EH (cell line): ENCODE results near the gene CDYL.
A peak's percentile ranks its signal among the peaks of the same experiment; 100 is the strongest.

Source experiments
- DNase-seq: peaks from one replicate; pipeline ENCODE4 v3.0.0-alpha.2; 2015; ENCODE audit warnings: low read depth

Gene CDYL

DNA sequence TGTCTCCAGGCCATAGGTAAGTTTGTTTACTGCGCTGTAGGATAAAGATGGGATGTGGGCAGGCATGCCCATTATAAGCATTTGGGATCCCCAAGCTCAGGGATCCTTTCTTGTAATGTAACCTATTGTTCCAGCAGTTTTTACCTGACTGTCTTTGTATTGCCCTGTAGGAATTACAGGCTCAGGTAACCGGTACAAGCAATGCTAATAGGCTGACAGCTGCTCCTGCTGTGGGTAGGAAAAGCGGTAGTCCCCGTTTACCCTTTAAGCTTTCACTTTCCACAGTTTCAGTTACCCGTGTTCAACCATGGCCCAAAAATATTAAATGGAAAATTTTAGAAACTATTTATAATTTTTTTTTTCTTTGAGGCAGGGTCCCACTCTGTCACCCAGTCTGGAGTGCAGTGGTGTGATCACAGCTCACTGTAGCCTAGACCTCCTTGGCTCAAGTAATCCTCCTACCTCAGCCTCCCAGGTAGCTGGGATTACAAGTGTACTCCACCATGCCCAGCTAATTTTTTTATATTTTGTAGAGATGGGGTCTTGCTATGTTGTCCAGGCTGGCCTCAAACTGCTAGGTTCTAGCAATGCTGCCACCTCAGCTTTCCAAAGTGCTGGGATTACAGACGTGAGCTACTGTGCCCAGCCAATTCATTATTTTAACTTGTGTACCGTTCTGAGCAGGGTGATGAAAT is 108.6 kb downstream of the CDYL start:
- no peak for DNase-seq

DNA sequence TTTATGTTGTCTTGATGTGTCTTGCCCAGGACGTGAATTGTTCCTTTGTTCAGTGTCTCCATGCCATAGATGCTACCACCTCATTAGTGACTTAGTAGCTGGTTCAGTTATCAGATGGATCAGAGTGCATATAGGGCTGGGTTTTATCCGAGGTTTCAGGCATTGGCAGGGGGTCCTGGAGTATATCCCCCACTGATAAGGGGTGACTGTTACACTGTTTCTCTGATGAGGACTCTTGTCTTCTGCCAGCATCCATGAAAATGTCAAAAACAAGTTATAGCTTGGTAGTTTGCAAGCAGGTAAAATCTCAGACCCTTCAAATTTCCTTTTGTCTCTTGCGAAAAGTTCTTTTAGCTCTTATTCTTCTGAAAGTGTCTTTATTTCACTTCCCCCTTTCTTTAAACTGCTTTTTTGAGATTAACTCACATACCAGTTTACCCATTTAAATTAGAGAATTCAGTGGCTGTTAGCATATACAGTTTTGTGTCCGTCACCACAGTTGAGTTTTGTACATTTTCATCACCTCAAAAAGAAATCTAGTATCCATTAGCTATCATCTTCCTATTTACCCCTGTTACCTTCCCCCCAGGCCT is 109.2 kb downstream of the CDYL start:
- no peak for DNase-seq

DNA sequence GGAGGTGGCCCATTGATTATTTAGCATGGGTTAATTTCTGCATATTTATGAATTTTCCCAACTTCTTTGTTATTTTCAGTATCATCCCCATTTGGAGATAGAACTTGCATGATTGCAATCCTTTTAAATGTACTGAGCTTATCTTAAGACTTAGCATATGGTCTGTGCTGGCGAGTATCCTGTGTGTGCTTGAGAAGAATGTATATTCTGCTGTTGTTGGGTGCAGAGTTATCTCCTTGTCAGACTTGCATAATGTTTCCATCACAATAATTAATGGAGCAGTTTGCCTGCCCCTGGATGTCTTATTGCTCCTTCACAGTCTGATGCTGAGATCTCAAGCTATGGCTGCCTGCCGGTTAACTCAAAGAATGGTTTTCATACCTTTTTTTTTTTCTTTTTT is 112.6 kb downstream of the CDYL start:
- DNase-seq = no peak

DNA sequence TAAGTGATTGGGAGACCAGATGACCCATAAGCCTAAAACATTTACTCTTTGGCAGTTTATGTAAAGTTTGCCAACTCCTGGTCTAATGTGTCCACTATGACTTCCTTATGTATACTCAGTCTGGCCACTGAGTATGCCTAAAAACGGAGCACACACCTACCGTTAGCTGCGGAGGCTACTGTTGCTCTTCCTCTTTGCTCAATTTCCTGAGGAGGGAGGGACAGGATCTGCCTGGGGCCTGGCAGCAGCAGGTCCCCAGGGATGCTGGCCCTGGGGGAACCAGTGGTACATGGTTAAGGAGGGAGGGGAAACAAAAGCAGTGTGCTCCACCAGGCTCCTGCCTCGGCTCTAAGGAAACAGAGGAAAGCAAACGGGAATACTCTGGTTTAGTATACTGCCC is 113.5 kb downstream of the CDYL start:
- no peak for DNase-seq

DNA sequence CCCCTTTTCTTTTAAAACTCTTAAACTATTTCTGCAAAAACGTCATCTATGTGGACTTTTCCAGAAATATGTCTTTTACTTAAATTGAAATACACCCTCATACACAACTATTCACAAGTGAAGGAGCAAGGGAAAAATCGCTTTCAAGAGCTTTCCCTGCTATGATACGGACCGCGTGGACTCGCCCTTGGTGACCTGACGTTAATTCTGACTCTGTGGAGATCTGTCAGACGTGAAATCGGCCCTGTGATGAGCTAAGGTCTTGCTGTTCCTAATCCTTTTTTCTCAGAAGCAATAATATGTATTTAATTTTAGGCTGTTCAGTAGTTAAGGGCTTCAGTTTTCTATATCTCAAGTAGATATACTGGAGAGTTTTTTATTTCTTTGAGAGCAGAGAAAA is 114.0 kb downstream of the CDYL start:
- no peak for DNase-seq

DNA sequence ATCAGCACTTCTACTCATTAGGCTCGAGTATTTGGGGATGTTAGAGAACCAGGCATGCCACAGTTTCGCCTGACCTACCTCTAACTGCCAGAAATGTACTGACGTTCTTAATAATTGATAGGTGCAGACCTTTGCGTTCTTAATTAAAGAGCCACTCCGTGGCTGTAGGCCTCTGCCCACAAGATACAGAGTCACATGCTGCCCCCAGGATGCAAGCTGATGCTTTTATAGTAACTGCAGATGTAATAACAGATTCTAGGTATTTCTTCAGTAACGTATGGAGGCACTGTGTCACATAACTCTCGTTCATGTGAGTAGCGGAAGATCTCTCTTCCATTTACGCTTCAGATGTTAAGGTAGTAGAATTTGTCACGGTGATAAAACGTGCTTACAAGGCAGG is 114.4 kb downstream of the CDYL start:
- DNase-seq = no peak

DNA sequence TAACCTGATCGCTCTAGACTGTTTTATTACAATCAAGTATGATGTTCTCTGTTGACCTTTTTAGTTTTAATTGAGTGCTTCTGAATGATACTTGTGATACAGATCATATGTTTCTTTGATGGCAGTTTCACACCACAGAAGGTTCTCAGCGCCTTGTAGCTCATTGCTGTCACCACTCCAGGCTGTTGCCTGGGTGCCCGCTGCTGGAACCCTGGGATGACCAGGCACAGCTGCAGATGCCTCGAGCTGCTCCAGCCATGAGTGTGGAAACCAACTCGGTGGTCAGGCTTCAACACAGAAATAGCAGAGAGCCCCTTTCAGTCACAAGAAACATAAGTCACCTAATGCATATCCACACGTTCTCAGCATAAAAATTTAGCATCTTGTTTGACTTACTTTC is 114.9 kb downstream of the CDYL start:
- DNase-seq = no peak

DNA sequence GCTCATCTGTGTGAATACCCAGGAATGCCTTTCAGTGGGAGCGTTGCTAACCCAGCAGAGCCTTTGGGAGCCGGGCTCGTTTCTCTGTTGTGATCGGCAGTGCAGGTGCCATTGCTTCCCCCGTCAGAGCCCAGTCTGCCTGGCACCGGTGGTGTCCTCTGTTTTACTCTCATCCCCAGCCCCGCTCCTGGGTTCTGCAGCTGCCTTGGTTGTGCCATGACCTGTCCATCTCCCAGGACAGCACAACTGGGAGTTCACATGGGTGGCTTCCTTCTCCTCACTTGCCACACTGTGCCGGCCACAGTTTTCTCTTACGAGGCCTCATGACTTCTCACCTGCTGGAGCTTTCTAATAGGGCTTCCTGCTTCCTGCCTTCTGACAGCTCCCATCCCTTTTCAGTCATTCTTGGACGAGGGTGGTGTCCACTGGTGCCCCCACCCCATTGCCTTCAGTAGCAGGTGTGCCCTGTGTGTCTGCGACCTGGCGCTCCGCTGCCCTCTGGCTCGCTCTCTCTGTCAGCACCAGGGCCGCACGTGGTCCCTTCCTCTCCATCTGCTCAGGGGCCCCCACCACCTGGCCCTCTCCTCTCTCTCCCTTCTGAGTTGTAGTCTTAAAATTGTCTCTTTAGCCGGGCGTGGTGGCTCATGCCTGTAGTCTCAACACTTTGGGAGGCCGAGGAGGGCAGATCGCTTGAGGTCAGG is 116.7 kb downstream of the CDYL start:
- DNase-seq = no peak

DNA sequence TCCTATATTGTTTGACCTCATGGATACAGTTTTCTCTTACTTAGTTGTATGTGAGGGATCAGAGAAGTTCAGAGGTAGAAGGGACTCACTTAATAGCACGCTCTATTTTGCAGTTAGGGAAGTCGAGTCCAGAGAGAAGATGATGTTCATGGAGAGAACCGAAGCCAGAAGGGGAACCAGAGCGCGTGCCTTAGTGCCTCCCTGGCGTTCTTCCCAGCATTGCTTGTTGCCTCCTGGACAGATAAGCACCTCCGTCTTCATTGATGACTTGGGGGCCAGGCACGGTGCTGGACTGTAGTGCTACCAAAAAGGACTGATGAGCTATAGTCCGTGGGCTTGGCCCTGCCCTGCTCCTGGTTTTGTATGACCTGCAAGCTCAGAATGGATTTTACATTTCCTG is 117.8 kb downstream of the CDYL start:
- DNase-seq = no peak

DNA sequence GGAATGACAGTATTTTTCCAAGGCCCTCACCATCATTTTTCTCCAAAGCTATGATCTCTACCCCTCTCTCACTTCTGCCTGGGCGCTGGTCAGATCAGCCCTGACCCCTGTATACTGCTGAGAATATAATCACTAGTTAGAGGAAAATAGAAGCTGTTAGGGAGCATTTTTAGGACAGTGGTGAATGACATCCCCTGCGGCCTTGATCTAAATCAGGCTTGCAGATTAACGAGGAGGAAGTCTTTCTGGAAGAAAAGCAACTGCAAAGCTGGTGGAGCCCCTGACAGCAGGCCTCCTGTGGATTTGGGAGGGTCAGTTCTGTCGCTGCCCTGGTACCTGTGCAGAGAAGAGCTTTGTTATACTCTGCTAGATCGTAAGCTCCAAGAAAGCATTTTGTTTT is 119.8 kb downstream of the CDYL start:
- DNase-seq = no peak

DNA sequence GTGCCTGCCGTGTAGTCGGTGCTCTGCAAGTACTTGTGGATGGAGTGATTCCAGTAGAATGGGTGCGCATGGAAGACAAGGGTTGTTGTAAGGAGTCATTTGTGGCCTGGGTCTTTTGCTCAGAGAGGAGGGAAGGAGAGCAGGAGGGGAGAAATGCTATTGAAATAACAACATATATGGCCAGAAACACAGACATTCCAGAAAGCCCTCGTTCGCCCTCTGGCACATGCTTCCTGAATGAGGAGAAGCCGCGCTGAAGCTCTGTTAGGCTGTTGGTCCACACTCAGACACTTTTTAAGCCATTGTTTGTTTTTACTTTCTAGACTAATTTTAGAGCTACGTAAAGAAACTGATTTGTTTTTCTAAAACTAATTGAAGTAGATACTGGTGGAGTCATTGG is 120.2 kb downstream of the CDYL start:
- peak; percentile 52 for DNase-seq

DNA sequence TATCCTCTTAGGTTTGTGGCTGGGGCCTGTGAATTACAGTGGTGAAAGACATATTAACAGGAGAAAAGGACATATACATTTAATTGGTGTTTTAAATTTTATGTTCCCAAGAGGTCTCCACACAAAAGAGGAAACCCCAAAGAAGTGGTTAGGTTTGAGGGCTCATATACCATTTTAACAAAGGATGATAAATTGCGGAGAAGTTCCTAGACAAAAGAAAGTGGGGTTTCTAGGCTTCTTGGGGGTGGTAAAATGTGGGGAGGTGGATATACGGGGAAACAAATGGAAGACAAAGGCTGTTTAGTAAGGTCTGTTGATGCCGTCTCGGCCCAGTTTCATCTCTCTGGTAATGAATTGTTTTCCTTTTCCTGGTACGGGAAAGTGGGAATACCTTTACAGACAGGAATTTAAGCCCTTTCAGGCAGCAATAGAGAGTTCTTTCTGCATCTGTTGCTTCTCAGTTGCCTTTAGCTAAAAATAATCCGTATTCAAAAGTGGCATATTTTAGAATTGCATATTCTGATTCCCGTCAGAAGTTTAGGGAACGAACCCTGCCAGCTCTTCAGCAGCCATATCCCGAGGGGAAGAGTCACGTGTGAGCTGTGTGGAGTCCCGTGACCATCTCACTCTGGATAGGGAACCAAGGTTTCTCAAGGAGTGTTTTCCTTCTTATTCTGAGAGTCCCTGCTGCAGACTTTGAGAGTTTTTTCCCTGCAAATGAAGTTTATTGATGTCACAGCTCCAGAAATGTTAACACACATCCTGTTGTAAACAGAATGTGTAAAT is 123.2 kb downstream of the CDYL start:
- no peak for DNase-seq

DNA sequence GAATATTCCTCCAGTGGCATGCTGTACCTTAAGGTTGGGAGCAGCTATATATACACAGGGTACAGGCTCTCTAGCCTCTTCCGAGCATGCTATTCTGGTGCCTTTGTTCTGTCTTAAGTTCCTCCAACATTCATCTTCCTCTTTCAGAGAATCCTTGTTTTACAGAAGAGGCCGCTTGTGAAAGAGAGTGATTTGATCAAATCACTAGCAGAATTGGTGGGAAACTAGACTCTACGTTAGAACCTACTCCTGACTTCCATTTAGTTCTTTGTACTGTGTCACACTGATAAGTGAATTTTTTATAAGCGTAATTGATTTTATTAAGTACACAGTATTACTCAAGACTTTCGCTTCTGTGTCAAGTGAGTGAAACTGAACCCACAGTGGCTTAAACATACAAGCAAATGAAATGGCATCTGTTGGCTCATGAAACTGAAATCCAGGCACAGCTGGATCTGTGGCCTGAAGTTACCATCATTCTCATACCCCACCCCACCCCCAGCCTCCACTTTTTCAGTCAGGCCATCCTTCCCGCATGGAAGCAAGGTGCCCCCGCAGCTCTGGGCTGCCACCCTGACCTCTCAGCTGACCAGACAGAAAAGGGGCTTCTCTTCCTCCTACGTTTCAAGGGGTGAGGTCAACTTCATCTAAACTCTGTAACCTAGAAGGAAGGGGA is 125.3 kb downstream of the CDYL start:
- DNase-seq = no peak

DNA sequence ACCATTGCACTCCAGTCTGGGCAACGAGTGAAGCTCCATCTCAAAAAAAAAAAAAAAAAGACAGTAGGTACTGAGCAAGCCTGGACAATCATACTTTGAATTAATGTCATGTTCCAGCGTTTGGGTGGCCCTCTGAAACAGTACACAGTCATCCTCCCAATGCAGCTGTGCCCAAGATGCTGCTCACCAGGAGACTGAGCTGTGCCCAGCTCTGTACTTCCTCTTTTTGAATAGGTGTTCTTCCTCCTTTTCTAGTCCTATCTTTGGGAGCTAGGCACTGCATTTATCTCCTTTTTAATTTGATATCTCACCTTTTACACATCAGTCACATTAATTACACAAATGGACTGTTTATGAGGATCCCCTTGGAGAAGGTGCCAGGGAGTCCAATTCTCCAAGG is 126.2 kb downstream of the CDYL start:
- no peak for DNase-seq

DNA sequence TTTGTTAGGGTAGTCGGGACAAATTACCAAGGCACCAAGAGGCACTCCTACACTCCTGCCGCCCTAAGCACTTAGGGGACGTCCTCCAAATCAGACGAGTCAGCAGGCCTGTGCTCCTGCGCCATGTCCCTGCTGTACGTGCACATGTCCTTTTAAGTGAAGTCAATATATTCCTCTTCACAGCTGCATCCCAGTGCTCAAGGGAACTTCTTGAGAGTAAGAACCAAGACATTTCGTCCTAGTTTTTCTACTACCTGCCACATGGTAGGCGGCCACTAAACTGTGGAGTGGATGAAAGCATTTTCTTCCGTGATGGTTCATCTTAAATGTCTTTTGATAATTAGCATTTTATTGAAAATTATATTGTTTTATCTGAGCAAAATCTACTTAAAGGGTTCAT is 126.9 kb downstream of the CDYL start:
- no peak for DNase-seq

DNA sequence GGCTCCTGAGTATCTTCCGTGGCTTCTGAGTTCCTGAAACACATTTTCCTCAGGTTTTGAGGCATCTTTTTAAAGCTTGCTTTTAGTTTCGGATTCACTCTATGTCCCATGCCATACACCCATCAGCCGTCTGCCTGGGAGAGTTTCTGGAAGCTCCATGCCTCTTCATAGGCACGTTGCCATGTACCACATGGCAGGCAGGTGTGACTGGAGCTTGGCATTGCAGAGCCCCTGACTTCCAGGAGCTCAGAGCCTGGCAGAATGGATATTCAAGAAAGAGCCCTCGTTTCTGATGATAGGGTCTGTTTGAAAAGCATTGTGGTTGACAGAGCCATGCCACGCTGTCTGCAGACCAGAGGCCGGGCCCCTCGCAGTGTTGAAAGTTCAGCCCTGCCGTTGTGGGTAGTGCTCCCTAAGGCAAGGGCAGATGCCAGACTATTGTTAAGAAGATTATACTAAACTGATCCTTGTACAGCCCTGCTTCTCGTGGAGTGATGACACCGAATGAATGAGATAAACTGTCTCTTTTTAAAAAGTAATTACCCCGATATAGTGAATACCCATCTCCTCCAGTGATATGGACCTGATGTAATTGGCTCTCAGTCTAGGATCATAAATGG is 127.7 kb downstream of the CDYL start:
- no peak for DNase-seq

DNA sequence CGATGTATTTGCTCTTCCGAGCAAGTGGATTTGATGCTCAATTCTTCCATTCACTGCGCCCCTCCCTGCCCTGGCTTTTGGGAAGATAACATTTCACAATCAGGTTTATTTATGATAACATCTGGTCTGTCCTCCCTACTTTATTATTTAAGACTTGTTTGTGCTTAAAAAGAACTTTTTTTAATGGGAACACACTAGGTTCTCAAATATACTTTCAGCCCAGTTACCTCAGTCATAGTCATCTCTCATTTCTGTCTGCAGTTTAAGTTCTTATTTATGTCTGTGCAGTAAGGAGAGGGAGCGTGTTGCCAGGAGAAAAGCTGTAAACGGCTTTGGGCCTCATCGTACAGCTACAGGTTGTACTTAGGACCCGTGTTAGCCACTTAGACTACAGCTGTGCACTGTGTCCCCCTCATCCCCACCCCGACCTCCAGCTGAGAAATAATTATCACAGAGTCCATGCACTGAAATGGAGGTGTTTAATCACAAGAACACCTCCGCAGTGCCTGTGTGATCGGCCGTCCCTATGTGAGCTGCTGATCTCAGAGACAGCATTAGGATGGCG is 128.3 kb downstream of the CDYL start:
- no peak for DNase-seq

DNA sequence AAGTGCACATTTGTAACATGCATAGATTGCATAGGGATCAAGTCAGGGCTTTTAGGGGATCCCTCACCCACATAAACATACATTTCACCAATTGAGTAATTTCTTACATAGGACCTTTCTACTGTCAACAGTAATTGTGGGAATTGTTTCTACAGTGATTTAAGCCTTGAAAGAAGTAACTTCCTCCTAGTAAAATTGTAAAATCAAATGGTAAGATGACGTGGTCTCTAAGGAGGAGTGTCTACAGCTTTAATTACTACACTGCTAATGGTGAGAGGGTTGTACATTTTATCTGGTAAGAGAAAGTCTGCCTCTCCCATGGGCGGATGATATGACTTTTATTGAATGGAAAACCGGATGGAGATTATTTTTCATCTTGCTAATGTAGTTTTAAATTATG is 129.6 kb downstream of the CDYL start:
- DNase-seq = no peak

DNA sequence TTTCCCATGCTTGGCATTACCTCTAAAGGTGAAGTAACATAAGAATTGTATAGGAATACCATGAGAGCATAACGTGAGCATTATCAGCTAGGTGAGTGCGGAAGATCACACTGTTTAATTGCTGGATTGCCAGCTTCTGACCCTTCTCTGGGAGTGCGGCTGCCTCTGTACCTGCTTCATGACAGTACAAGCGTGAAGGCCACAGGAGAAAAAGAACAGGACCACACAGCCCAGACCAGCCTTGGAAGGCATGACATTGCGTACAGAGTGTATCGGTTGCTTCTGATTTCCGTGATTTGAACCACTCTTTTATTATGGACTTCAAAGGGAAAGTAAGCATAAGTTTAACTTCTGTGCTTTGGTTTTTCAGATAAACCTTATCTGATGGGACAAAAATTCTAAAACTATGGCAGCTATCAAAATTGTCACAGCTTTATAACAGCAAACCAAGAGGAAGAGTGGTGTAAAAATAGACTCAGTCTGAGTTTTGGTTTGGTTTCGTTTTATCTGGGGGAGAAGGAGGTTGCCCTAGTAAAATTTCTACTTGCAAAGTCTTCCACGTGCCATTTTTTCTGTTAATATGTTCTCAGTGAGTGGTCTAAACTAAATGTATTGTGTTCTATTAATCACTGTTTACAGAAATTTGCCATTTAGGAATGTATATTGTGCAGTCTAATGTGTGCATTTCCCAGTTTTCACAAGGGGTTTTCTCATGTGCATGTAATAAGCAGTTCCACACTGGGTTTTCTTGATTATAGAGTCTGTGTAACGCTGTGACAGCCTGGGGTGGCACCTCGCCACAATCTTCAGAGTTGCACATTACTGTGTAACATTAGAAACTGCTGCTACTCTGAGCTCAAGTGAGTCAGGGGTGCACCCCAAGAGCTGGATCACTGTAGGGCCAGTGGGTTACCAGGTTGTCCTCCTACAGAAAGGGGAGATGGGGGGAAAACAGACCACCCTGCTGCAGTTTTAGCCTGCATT is 130.4 kb downstream of the CDYL start:
- DNase-seq = no peak

DNA sequence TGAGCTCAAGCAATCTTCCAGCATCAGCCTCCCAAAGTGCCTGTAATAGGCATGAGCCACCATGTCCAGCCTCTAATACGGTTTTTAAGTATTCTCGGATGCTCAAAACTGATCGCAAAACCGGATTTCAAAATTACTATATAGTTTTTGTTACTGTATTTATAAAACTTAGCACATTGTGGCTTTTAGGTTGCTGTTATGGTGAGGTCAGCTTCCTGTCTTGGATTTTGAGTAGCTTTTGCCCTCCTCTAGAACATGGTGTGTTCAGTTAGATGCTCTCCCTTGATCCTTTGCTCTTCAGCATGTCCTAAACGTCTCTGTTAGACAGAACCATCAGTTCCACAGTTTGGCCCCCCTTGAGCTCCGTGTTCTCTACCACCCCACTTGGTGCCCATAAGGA is 131.4 kb downstream of the CDYL start:
- no peak for DNase-seq
